Progenitor cell of endocrine pancreas (in vitro differentiated cells): Measurements from ENCODE around the gene CCDC85C. TPM values are rescaled to one million over a fixed set of nuclear protein-coding genes. Genes with fewer than 3 reads are reported as not detected.

Experiments
- DNase-seq: peaks from one replicate; pipeline ENCODE4 v3.0.0; 2021; ENCODE audit warnings: low spot score; ENCODE audit not compliant: unreplicated experiment
- H3K27ac Mint-ChIP-seq: 2 replicates; pipeline ENCODE4 v1.8.0; 2021; ENCODE audit warnings: mild to moderate bottlenecking, moderate library complexity, mixed read lengths
- H3K27me3 Mint-ChIP-seq: 2 replicates; pipeline ENCODE4 v1.8.0; 2021; ENCODE audit warnings: mixed read lengths
- H3K36me3 Mint-ChIP-seq: 2 replicates; pipeline ENCODE4 v1.8.0; 2022; ENCODE audit warnings: mixed read lengths; ENCODE audit not compliant: insufficient read depth
- H3K4me1 Mint-ChIP-seq: 2 replicates; pipeline ENCODE4 v1.8.0; 2021; ENCODE audit warnings: low read depth, mixed read lengths
- H3K4me3 Mint-ChIP-seq: 2 replicates; pipeline ENCODE4 v1.8.0; 2021; ENCODE audit warnings: low read depth, mild to moderate bottlenecking, moderate library complexity, mixed read lengths
- H3K9me3 Mint-ChIP-seq: 2 replicates; pipeline ENCODE4 v1.8.0; 2021; ENCODE audit warnings: low read depth, mixed read lengths
- total RNA-seq: library from RNA; stranded (reverse); gene quantifications from 2 replicates; pipeline ENCODE4 v1.2.1, GENCODE V29; 2021
- TF ChIP-seq, protein P1 (sequence below): fragments of 200-600 bp; sonication (generic); IDR thresholded peaks from one replicate; pipeline ENCODE4 v1.5.0; 2021; ENCODE audit warnings: antibody characterized with exemption, mild to moderate bottlenecking; ENCODE audit not compliant: unreplicated experiment

Gene CCDC85C
- total RNA-seq, 1 donor from 2014 or later: 44.9 TPM

DNA sequence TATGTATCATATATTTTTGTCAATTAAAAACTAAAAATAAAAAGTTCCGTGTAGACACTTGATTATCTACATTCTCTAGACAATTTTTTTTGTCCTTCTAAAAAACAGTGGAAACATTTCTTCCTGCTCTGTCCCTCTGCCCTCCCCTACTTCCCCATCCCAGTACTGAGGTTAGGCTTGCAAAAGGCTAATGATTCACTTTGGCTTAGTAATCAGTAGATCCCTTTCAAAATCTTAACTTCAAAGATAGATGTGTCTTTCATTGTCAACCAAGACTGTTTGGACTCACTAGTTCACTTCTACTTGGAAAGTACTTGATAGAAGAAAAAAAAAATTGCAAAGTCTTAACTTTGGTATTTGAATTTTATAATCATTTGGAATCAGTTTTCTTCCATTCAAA, 127.1 kb downstream of the CCDC85C start:
- H3K27ac Mint-ChIP-seq: no peak overlapping the region

DNA sequence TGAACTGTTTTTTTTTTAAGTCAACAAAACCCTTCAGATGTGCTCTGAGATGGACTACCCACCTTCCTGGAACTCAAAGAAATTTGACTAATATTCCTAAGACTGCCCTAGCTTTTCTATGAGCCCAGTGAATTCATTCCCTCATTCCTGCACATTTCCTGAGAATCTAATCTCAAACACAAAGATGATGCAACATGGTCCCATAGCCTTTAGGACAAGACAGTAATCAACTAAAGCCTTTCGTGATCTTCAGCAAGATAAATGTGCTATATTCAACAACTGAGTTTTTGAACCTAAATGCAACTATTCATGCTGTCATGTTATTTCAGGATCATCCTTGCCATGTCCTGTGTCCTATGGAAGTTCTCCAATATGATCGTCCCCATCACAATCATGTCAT, 128.3 kb downstream of the CCDC85C start:
- Mint-ChIP-seq H3K4me3 (no peak overlapping the region), H3K27ac (no peak overlapping the region), H3K9me3 (no peaks in the 10 kb centered on the region)

More for the DNA sequence above, 127.1 kb downstream of the CCDC85C start:
- no peaks in the 10 kb centered on the region for H3K9me3 Mint-ChIP-seq
- no peaks in the 10 kb centered on the region for H3K27me3 Mint-ChIP-seq
- no peak for DNase-seq
- H3K4me3 Mint-ChIP-seq: no peak overlapping the region
- H3K36me3 Mint-ChIP-seq: no peaks in the 10 kb centered on the region
- peaks cover 19% of the 10 kb centered on the region for H3K4me1 Mint-ChIP-seq
- TF ChIP-seq, protein P1, sequence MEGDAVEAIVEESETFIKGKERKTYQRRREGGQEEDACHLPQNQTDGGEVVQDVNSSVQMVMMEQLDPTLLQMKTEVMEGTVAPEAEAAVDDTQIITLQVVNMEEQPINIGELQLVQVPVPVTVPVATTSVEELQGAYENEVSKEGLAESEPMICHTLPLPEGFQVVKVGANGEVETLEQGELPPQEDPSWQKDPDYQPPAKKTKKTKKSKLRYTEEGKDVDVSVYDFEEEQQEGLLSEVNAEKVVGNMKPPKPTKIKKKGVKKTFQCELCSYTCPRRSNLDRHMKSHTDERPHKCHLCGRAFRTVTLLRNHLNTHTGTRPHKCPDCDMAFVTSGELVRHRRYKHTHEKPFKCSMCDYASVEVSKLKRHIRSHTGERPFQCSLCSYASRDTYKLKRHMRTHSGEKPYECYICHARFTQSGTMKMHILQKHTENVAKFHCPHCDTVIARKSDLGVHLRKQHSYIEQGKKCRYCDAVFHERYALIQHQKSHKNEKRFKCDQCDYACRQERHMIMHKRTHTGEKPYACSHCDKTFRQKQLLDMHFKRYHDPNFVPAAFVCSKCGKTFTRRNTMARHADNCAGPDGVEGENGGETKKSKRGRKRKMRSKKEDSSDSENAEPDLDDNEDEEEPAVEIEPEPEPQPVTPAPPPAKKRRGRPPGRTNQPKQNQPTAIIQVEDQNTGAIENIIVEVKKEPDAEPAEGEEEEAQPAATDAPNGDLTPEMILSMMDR: no peak

DNA sequence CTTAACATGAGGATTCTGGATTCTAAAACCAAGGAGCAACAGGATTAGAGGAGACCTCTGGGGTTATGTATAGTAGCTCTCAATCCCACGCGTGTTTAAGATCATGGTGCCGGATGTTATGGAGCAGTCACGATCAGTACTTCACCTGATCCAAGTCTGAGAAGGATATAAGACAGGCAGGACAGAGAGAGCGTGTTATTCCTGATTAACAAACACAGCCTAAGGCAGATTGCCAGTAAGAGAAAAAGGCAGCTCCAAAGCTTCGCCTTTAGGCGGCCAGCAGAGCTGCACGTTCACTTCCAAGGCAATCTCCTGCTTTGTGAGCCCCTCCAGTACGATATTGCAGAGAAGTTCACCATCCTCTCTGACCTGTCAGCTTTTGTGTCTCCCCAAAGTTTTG, 128.8 kb downstream of the CCDC85C start:
- TF ChIP-seq, protein P1: no peak
- Mint-ChIP-seq H3K36me3 (no peaks in the 10 kb centered on the region), H3K4me3 (no peak overlapping the region), H3K27ac (no peak overlapping the region), H3K27me3 (no peaks in the 10 kb centered on the region), H3K9me3 (no peaks in the 10 kb centered on the region), H3K4me1 (peaks cover 19% of the 10 kb centered on the region)
- DNase-seq: no peak

More for the DNA sequence above, 128.3 kb downstream of the CCDC85C start:
- H3K36me3 Mint-ChIP-seq: no peaks in the 10 kb centered on the region
- H3K27me3 Mint-ChIP-seq: no peaks in the 10 kb centered on the region
- DNase-seq: no peak
- H3K4me1 Mint-ChIP-seq: peaks cover 19% of the 10 kb centered on the region
- TF ChIP-seq, protein P1: no peak

DNA sequence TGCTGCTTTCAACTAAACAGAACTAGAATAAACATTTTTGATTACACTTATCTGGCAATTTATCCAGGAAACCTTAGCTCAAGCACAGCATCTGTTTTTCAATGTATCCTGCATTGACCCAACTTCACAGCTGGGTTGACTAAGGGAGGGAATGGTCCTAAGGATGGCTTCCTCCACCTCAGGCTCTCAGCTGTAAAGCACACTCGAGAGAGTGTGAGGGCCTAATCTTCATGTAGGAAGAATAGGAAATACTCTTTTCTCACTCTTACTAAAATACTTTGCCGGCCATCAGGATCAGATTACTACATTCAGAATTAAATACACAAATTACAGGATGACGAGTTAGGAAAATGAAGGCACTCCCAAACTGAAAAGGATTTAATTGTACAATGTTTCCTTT, 130.5 kb downstream of the CCDC85C start:
- peaks cover 6% of the 10 kb centered on the region for H3K4me1 Mint-ChIP-seq
- no peak overlapping the region for H3K27ac Mint-ChIP-seq
- no peak for DNase-seq
- no peaks in the 10 kb centered on the region for H3K27me3 Mint-ChIP-seq
- TF ChIP-seq, protein P1: no peak
- no peak overlapping the region for H3K4me3 Mint-ChIP-seq
- no peaks in the 10 kb centered on the region for H3K36me3 Mint-ChIP-seq
- H3K9me3 Mint-ChIP-seq: no peaks in the 10 kb centered on the region

DNA sequence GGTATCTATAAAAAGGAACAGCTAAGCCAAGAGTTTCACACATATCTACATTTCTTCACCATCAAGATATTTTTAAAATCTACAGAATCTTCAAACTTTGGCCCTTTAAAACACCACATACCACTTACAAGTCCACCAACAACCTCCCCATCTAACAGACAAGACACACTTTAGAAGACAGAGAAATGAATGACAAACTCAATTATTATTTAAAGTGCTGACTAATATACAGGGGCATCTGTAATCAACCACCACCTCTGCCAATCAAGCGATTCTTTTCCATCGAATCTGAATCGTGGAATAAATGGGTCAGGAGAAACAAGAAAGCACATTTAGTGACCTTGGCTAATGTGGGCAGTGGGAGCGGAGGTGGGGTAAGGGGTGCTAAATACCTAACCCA, 131.1 kb downstream of the CCDC85C start:
- H3K27ac Mint-ChIP-seq: no peak overlapping the region
- H3K36me3 Mint-ChIP-seq: no peaks in the 10 kb centered on the region
- TF ChIP-seq, protein P1: no peak
- H3K4me1 Mint-ChIP-seq: peaks cover 2% of the 10 kb centered on the region
- no peak for DNase-seq
- H3K9me3 Mint-ChIP-seq: no peaks in the 10 kb centered on the region
- H3K27me3 Mint-ChIP-seq: no peaks in the 10 kb centered on the region
- H3K4me3 Mint-ChIP-seq: no peak overlapping the region
